IMR-90 (cell line): ENCODE measurements around the gene CXXC4.

ENCODE experiments used
- BHLHE40 ChIP-seq: fragments of 150-350 bp; IDR thresholded peaks from 2 replicates; pipeline ENCODE4 v1.6.1; 2016; ENCODE audit warnings: mild to moderate bottlenecking, low read depth, low read length
- CEBPB ChIP-seq: IDR thresholded peaks from 2 replicates; pipeline ENCODE4 v1.6.1; 2012; ENCODE audit warnings: low read depth, low read length, improper control_type of control experiment
- CHD1 ChIP-seq: IDR thresholded peaks from 2 replicates; pipeline ENCODE4 v1.6.1; 2012; ENCODE audit warnings: low read depth, low read length, improper control_type of control experiment
- CTCF ChIP-seq: conservative IDR thresholded peaks from 2 replicates; pipeline ENCODE4 v1.5.1; 2012; ENCODE audit warnings: mild to moderate bottlenecking, low read depth, low read length, improper control_type of control experiment
- FOS ChIP-seq: fragments of 150-350 bp; IDR thresholded peaks from 2 replicates; pipeline ENCODE4 v1.6.1; 2016; ENCODE audit warnings: low read depth, low read length
- MAFK ChIP-seq: IDR thresholded peaks from 2 replicates; pipeline ENCODE4 v1.6.1; 2012; ENCODE audit warnings: low read depth, low read length, improper control_type of control experiment
- MAZ ChIP-seq: IDR thresholded peaks from 2 replicates; pipeline ENCODE4 v1.6.1; 2012; ENCODE audit warnings: low read depth, mild to moderate bottlenecking, low read length, improper control_type of control experiment, moderate library complexity, borderline replicate concordance
- POLR2A ChIP-seq: IDR thresholded peaks from 2 replicates; pipeline ENCODE4 v1.6.1; 2012; ENCODE audit warnings: mild to moderate bottlenecking, low read depth, low read length
- RAD21 ChIP-seq: IDR thresholded peaks from 2 replicates; pipeline ENCODE4 v1.6.1; 2012; ENCODE audit warnings: low read length, improper control_type of control experiment
- RCOR1 ChIP-seq: IDR thresholded peaks from 2 replicates; pipeline ENCODE4 v1.6.1; 2012; ENCODE audit warnings: mild to moderate bottlenecking, low read length, improper control_type of control experiment; ENCODE audit not compliant: insufficient replicate concordance

GRCh38 chr4:104470770-104471169, 23.9 kb downstream of the CXXC4 start:
- TF ChIP-seq CTCF: no peak
- TF ChIP-seq POLR2A: no peak
- no peak for TF ChIP-seq RAD21
- no peak for TF ChIP-seq MAFK
- TF ChIP-seq CHD1: no peak
- no peak for TF ChIP-seq RCOR1
- TF ChIP-seq BHLHE40: no peak
- TF ChIP-seq FOS: no peak
- no peak for TF ChIP-seq MAZ
- TF ChIP-seq CEBPB: no peak
